ENCODE results near the gene BEGAIN.

DNA sequence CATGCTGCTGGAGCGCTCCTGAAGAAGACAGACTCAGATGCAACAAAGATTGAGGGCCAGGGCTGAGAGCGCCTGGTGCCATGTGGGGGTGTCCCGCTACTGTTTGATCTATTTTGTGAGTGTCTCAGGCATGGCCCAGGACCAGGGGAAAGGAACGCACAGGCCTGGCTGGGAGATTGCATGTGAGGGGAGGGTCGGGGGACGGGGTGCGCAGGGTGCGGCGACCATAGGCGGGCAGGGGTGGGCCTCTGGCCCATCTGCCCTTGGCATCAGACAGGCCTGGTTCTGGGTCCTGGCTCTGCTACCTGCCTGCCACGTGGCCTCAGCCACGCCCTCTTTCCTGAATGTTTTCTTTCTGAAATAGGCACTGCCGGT, 47.5 kb downstream of the BEGAIN start:
- no peak for TF ChIP-seq EZH2 (IDR thresholded peaks at IDR 0.05; ENCODE audit: insufficient read depth, poor library complexity, severe bottlenecking)
- TF ChIP-seq EZH2phosphoT487 (IDR thresholded peaks at IDR 0.05; ENCODE audit: insufficient read depth, low read depth) = no peak

Data from GM23248 (cell line).